GM18526 (cell line): Measurements from ENCODE around the gene SMCHD1.

Experiments
- POLR2A ChIP-seq: IDR thresholded peaks from 3 replicates; pipeline ENCODE4 v1.6.1; 2011; ENCODE audit not compliant: insufficient read length; ENCODE audit errors: extremely low read depth

Gene SMCHD1

GRCh38 chr18:2853926-2854664, 198.6 kb downstream of the SMCHD1 start:
- no peak for TF ChIP-seq POLR2A
